A549 treated with dexamethasone at 1 μM for 4 hours (cell line): ENCODE results near the gene ACVR1B. TPM values are rescaled to one million over a fixed set of nuclear protein-coding genes. Genes with fewer than 3 reads are reported as not detected.

Source experiments
- total RNA-seq: library from RNA; stranded (reverse); fragments of 200-300 nt; extraction: Qiagen RNA extraction; gene quantifications from 5 replicates; pipeline ENCODE4 v1.2.3, GENCODE V29; 2022

Gene ACVR1B
- 14.6 to 19.2 TPM (median 18.2 TPM) in 5 replicates for total RNA-seq

DNA sequence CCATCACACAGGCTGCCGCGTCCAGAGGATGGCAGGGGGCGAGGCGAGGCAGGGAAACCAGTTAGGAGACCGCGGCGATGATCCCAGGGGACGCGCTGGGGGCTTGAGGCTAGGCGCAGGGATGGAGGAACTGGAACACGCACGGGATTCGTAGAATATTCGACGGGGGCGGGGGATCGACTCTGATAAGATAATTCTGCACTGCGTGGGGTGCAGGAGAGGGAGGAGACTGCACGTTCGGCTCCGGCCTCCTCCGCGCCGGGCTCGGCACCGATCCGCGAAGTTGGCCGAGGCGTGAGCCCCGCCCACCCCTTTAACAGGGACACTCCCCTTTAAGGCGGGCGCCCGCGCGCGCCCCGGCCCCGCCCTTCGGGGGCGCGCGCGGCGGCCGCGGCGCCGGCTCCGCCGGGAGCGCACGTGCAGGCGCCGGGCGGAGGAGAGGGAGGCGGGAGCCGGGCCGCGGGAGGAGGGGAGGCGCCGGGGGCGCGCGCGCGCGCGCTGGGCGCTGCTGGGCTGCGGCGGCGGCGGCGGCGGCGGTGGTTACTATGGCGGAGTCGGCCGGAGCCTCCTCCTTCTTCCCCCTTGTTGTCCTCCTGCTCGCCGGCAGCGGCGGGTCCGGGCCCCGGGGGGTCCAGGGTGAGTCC is at the start of gene ACVR1B:
Gene ACVR1B (plus strand): TSS at position 501 of the 644 bp plus-strand sequence. CDS start 45 bp downstream, at position 546.

DNA sequence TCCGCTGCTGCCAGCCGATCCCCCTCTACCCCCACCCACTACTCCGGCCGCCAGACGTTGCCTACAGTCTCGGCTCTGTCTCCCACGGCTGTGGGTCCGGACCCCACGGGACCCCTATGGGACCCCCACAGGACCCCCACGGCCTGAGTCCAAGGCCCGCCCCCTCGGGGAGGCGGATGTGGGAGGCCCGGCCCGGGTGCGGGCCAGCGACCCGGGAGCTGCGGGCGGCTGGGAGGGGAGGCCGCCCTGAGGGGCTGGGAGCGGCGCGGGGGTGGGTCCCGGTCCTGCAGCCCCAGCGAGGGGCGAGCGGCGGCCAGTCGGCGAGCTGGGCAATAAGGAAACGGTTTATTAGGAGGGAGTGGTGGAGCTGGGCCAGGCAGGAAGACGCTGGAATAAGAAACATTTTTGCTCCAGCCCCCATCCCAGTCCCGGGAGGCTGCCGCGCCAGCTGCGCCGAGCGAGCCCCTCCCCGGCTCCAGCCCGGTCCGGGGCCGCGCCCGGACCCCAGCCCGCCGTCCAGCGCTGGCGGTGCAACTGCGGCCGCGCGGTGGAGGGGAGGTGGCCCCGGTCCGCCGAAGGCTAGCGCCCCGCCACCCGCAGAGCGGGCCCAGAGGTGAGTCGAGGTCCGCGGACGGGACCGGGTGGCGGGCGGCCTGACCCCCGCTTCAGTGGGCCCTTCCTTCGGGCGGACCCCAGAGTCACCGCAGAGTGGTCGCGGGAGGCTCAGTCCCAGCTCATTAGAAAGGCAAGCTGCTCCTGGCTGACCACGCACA is 44.2 kb upstream of the ACVR1B start, which contains the start of gene ACVRL1:
Gene ACVRL1 (plus strand): TSS at position 422 of the 773 bp plus-strand sequence. CDS start 4,971 bp downstream, outside the sequence.

DNA sequence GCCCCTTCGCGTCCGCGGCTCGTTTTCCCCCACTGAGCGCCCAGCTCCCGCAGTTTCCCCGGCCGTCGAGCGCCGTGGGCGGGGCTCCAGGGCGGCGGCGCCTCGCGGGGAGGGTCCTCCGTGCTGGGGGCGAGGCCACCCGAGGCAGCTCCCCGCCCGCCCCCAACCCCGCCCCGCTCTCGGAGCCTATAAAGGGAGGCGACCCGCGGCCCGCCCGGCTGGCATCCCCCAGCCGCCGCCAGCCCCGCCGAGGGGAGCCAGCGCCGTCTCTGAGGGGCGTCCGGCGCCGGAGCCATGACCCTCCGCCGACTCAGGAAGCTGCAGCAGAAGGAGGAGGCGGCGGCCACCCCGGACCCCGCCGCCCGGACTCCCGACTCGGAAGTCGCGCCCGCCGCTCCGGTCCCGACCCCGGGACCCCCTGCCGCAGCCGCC is 55.2 kb downstream of the ACVR1B start, which contains the start of gene TAMALIN:
Gene TAMALIN (plus strand): TSS at position 221 of the 432 bp plus-strand sequence. CDS start 74 bp downstream, at position 295.

Other genes with a start within 250 kb of the ACVR1B start
- gene FIGNL2, start 103.0 kb upstream of the ACVR1B start, total RNA-seq, result 0.15 to 0.31 TPM (median 0.21 TPM) in 5 replicates
- 0.08 TPM in 1 of 5 replicates, not detected in the others for gene ANKRD33, start 63.6 kb upstream of the ACVR1B start, total RNA-seq
- 0.07 to 0.18 TPM (median 0.11 TPM) in 5 replicates for gene ACVRL1, start 44.2 kb upstream of the ACVR1B start, total RNA-seq
- gene TAMALIN, start 55.2 kb downstream of the ACVR1B start, total RNA-seq, result 0.67 to 1.4 TPM (median 0.88 TPM) in 5 replicates
- gene NR4A1, start 99.7 kb downstream of the ACVR1B start, total RNA-seq, result 32.8 to 50.4 TPM (median 39.5 TPM) in 5 replicates
- gene ATG101, start 118.3 kb downstream of the ACVR1B start, total RNA-seq, result 78.4 to 97.5 TPM (median 90.3 TPM) in 5 replicates
- gene SMIM41, start 128.0 kb downstream of the ACVR1B start, total RNA-seq, result not detected in 5 replicates
- 26.5 to 44.3 TPM (median 38.1 TPM) in 5 replicates for gene KRT80, start 240.3 kb downstream of the ACVR1B start, total RNA-seq